Keratinocyte (primary cell): ENCODE data around the gene TCF21.

Experiments used
- CTCF ChIP-seq, 3 experiments: IDR thresholded peaks in 1 of 3; conservative IDR thresholded peaks in 1 of 3; optimal IDR thresholded peaks in 1 of 3; 2 replicates in 2 of 3; 3 replicates in 1 of 3; pipeline versions ENCODE3 to v1.5.1; 2011; ENCODE audit warnings: low read length in 3 of 3, mild to moderate bottlenecking in 3 of 3, moderate library complexity in 2 of 3, control low read depth in 1 of 3, inconsistent platforms in 1 of 3; ENCODE audit not compliant: insufficient read depth in 2 of 3; ENCODE audit errors: extremely low read depth in 1 of 3
- EZH2 ChIP-seq: IDR thresholded peaks from one replicate; pipeline ENCODE4 v1.6.1; 2012; ENCODE audit warnings: inconsistent platforms, mild to moderate bottlenecking, low read length, moderate library complexity

- no peak for TF ChIP-seq CTCF (optimal IDR thresholded peaks at IDR 0.05 in 1 of 3, IDR thresholded peaks at IDR 0.05 in 1 of 3, conservative IDR thresholded peaks at IDR 0.05 in 1 of 3; ENCODE audit: extremely low read depth in 1 of 3, insufficient read depth in 2 of 3, low read length in 3 of 3)
- TF ChIP-seq EZH2 = no peak
Observed at GRCh38 chr6:133938533-133938932, 49.6 kb downstream of the TCF21 start.
